HepG2 (cell line): ENCODE data around the gene ABCC1. TPM values are rescaled to one million over a fixed set of nuclear protein-coding genes. Genes with fewer than 3 reads are reported as not detected.
A peak's percentile ranks its signal among the peaks of the same experiment; 100 is the strongest.

Experiments
- ARNT2 ChIP-seq: sonication (generic); formaldehyde crosslinking; IDR thresholded peaks from 2 replicates; pipeline ENCODE4 v1.8.0; 2022; ENCODE audit warnings: mild to moderate bottlenecking, low read depth, missing genetic modification reagents, moderate library complexity
- ATRX ChIP-seq: sonication (generic); formaldehyde crosslinking; IDR thresholded peaks from 2 replicates; pipeline ENCODE4 v1.4.0; 2020; ENCODE audit warnings: missing genetic modification reagents, borderline replicate concordance
- CREM ChIP-seq, 2 experiments: sonication (generic) in 1 of 2; formaldehyde crosslinking in 1 of 2; IDR thresholded peaks; 2 replicates each; pipeline versions ENCODE4 v1.4.0 to v1.6.1; 2016 to 2020; ENCODE audit warnings: antibody characterized with exemption in 1 of 2, mild to moderate bottlenecking in 1 of 2, missing genetic modification reagents in 1 of 2
- DNMT3B ChIP-seq: conservative IDR thresholded peaks from 2 replicates; pipeline ENCODE4 v1.6.1; 2016; ENCODE audit warnings: missing biosample characterization, control low read depth
- HOMEZ ChIP-seq: IDR thresholded peaks from 2 replicates; pipeline ENCODE4 v1.6.1; 2016; ENCODE audit warnings: low read depth
- JUNB ChIP-seq: sonication (generic); formaldehyde crosslinking; IDR thresholded peaks from 2 replicates; pipeline ENCODE4 v1.8.0; 2022; ENCODE audit warnings: missing genetic modification reagents, mild to moderate bottlenecking, borderline replicate concordance
- POLR2AphosphoS5 ChIP-seq: IDR thresholded peaks from 2 replicates; pipeline ENCODE4 v1.6.1; 2012; ENCODE audit warnings: low read depth, low read length
- SPEN ChIP-seq: sonication (generic); formaldehyde crosslinking; IDR thresholded peaks from 2 replicates; pipeline ENCODE4 v1.5.1; 2020; ENCODE audit warnings: low read depth, mild to moderate bottlenecking, missing genetic modification reagents
- TGIF2 ChIP-seq: IDR thresholded peaks from 2 replicates; pipeline ENCODE4 v1.6.1; 2016; ENCODE audit warnings: control low read depth, missing compliant biosample characterization
- ZMAT3 ChIP-seq: sonication (generic); formaldehyde crosslinking; conservative IDR thresholded peaks from 2 replicates; pipeline ENCODE4 v1.7.0; 2021; ENCODE audit warnings: missing genetic modification reagents
- ZNF318 ChIP-seq: sonication (generic); formaldehyde crosslinking; IDR thresholded peaks from 2 replicates; pipeline ENCODE4 v1.4.0; 2020; ENCODE audit warnings: mild to moderate bottlenecking, missing genetic modification reagents
- ZNF343 ChIP-seq: sonication (generic); formaldehyde crosslinking; IDR thresholded peaks from 2 replicates; pipeline ENCODE4 v1.4.0; 2020; ENCODE audit warnings: mild to moderate bottlenecking, missing genetic modification reagents
- ZNF414 ChIP-seq: sonication (generic); formaldehyde crosslinking; IDR thresholded peaks from 2 replicates; pipeline ENCODE4 v1.5.0; 2020; ENCODE audit warnings: missing genetic modification reagents
- ZNF576 ChIP-seq: sonication (generic); formaldehyde crosslinking; IDR thresholded peaks from 2 replicates; pipeline ENCODE4 v1.4.0; 2020; ENCODE audit warnings: mild to moderate bottlenecking, missing genetic modification reagents
- ZNF766 ChIP-seq: sonication (generic); formaldehyde crosslinking; IDR thresholded peaks from 2 replicates; pipeline ENCODE4 v1.5.0; 2020; ENCODE audit warnings: missing genetic modification reagents, borderline replicate concordance
- polyA plus RNA-seq, 8 experiments: library from polyadenylated mRNA; depleted of rRNA in 3 of 8; stranded (reverse) in 7 of 8; unstranded in 1 of 8; fragments of >200 nt; fragmentation: Illumina TruSeq in 4 of 8; extraction: Trizol in 4 of 8; gene quantifications; 2 replicates each; pipeline versions ENCODE4 v1.2.1 to v1.2.3, GENCODE V29; 2011 to 2016; ENCODE audit warnings: low read depth in 4 of 8, missing spikeins in 1 of 8, mixed read lengths in 1 of 8; ENCODE audit not compliant: insufficient read depth in 1 of 8
- total RNA-seq, 5 experiments: library from RNA; depleted of rRNA; stranded (reverse); fragments of >200 nt; fragmentation: Illumina TruSeq; extraction: Trizol; gene quantifications; 2 replicates each; pipeline ENCODE4 v1.2.3, GENCODE V29; 2016; ENCODE audit warnings: low read depth in 1 of 5

The ABCC1 gene
- total and polyA plus RNA-seq, 2 of the 13 experiments (the other 11 are each of a cell fraction or from before 2014, with no cell fraction given): 13.0 to 30.6 TPM

- peak; percentile 65; the same call in 1 of the 2 replicates for TF ChIP-seq ZNF318 (CRISPR knock-in tag)
- TF ChIP-seq POLR2AphosphoS5: peak; percentile 6
- TF ChIP-seq ZNF414 (CRISPR knock-in tag): 0 out of 2 replicates have a peak, but pooled peaks have one; percentile 71
- no peak for TF ChIP-seq CREM (IDR thresholded peaks at IDR 0.05)
- TF ChIP-seq CREM (CRISPR knock-in tag; IDR thresholded peaks at IDR 0.05): no peak
- peak; percentile 23; the same call in 1 of the 2 replicates for TF ChIP-seq JUNB (CRISPR knock-in tag)
- TF ChIP-seq ARNT2 (CRISPR knock-in tag): 0 out of 2 replicates have a peak, but pooled peaks have one; percentile 39
- no peak for TF ChIP-seq ZNF766 (CRISPR knock-in tag)
- TF ChIP-seq ZNF343 (CRISPR knock-in tag): 0 out of 2 replicates have a peak, but pooled peaks have one; percentile 53
- TF ChIP-seq ZNF576: 0 out of 2 replicates have a peak, but pooled peaks have one; percentile 65
- no peak for TF ChIP-seq ZMAT3 (CRISPR knock-in tag)
- no peak for TF ChIP-seq HOMEZ (CRISPR knock-in tag)
- no peak for TF ChIP-seq DNMT3B (CRISPR knock-in tag)
- peak; percentile 18; the same call in 1 of the 2 replicates for TF ChIP-seq SPEN (CRISPR knock-in tag)
- TF ChIP-seq ATRX (CRISPR knock-in tag): no peak
- no peak for TF ChIP-seq TGIF2 (CRISPR knock-in tag)
These were observed 198.0 kb downstream of the ABCC1 start (continued) for GRCh38 chr16:16147316-16147999.
